NCI-H2196 treated with DMSO at 0.1 percent for 48 hours (cell line): ENCODE data around the gene TXK.
"Not testable (repeated sequence)": the region's sequence is repeated elsewhere in the genome, so short reads cannot be mapped to it uniquely, and the experiment has no call there.

Source experiments
- DNase-seq: peaks from one replicate; lab custom pipeline; 2025; ENCODE audit not compliant: unreplicated experiment; lab: John Stamatoyannopoulos, UW

Gene TXK

GRCh38 chr4:48134081-48134480 is at the start of gene TXK:
TXK (minus strand) TSS chr4:48134250; CDS start chr4:48134170, 80 bp downstream.
- DNase-seq = no peak

GRCh38 chr4:48180234-48180633 is 46.2 kb upstream of the TXK start:
- no peak for DNase-seq

DNA sequence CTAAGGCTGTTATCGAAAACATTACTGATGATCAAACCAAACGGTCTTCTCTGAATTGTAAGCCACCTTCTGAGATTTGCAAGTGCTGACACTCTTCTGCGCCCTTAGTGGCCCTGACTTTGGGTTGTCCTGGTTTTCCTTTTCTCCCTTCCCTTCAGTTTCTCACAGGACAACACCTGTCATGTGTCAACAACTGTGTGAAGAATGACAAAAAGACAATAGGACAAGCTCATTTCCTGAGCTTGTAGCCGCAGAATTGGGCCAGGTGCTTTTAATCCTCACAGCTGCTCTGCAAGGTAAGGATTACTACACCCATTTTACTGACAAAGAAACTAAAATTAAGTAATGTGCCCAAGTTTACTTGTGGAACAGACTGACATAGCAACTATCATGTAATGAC is 44.9 kb upstream of the TXK start:
- DNase-seq = no peak

- DNase-seq = no peak
Measured at GRCh38 chr4:48175806-48176205, 41.8 kb upstream of the TXK start.

GRCh38 chr4:48175328-48175727 is 41.3 kb upstream of the TXK start:
- no peak for DNase-seq

DNA sequence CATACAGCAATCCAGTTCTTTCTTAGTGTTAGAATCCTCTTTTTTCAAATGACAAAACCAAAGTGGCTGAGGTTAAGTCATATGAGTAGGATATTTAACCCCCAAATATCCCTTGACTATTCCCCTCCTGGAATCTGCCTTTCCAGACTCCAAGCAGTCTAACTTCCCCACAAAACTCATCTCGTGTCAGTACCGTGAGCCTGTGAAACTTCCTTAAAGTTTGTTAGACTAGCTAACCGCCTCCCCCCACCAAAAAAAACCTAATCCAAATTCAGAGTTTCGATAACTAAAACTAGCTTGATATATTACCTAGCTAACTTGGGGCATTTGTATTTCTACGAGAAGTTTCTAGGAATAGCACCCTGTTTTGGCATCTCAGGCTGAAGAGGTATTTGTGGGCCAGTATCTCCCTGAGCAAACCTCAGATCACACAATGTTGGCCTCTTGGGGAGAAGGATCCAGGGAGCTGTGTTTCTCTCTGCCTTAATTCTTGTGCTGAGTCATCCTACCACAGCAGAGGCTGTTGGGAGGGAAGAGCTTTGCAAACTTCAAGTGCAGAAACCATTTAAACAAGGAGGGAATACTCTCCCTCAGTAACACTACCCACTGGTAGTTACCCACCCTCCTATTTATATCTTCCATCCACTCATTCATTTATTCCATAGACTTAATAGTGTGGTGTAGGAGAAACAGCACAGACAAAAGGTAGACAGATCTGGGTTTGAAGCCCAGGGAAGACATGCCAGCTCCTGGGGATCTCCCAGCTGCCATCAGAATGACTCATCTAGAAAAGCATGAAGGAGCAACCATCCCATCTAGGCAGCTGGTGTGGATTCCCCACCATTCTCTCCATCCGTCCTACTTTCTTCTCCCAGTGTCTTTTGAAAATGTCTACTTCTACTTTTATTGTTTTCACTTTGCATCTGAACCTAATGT is 39.3 kb upstream of the TXK start:
- DNase-seq = no peak

GRCh38 chr4:48172651-48173050 is 38.6 kb upstream of the TXK start:
- DNase-seq = no peak

- no peak for DNase-seq
Measured at GRCh38 chr4:48169636-48170035, 35.6 kb upstream of the TXK start.

DNA sequence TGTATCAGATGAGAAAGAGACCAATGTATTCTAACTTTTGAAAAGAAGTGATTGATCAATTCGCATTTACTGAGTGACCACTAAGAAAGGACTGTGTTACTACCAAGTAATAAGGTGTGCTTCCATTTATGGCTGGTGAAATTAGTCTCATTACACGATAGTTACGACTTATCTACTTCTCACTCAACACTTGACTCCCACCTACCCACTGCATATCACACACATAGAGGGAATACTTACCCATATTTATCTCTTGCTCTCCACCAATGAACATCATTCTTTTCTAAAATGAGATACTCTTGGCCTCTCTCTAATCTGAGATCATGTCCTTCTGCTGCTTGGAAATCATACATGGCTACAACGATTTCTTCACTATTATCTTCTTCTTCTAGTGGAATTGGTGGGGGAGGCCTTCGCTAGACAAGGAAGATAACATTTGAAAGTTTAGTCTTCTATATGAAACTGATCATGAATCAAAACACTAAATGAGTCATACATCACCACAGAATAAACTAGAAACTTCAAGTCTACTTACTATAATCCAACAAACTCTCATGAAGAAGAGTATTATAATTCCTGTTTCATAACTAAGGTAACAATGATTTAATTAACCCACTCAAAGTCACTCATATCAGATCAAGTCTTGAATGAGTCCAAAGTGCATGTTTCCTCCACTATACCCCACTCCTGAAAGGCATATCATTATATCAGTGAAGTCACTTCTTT is 33.7 kb upstream of the TXK start:
- DNase-seq = no peak

GRCh38 chr4:48164561-48164960 is 30.5 kb upstream of the TXK start:
- not testable (repeated sequence) for DNase-seq

DNA sequence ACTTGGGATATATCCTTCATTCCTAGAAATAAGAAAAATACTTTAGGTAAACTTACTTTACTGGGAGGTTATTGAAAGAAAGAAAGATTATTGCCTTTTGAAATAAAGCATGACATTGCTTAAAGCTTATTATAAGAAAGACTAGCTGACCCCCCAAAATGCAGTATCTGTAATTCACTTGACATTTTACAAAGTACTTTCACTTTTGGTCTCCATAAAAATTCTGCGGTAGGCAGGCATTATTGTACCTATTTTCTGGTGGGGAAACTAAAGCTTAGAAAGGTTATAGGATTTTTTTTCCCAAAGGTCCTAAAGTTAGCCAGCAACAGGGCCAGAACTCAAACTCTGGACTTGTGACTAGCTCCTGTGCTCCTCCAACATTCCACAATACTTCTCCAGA is 29.7 kb upstream of the TXK start:
- no peak for DNase-seq

- DNase-seq = no peak
Measured at GRCh38 chr4:48162162-48162561, 28.1 kb upstream of the TXK start.

DNA sequence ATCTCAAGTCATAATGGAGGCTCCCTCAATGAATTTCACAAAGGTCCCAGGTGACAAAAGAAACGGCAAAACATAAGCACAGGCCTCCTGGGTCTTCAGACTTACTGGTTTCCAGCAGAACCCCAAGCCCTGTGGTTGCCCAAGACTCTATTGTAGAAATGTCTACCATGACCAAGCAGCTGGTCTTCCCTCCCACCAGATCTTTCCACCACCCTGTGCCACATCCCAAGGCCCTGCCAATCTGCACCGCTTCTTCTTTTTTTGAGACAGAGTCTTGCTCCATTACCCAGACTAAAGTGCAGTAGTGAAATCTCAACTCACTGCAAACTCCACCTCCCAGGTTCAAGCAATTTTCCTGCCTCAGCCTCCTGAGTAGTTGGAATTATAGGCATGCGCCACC is 23.2 kb upstream of the TXK start:
- DNase-seq = no peak

- no peak for DNase-seq
Measured at GRCh38 chr4:48156423-48156822, 22.4 kb upstream of the TXK start.

DNA sequence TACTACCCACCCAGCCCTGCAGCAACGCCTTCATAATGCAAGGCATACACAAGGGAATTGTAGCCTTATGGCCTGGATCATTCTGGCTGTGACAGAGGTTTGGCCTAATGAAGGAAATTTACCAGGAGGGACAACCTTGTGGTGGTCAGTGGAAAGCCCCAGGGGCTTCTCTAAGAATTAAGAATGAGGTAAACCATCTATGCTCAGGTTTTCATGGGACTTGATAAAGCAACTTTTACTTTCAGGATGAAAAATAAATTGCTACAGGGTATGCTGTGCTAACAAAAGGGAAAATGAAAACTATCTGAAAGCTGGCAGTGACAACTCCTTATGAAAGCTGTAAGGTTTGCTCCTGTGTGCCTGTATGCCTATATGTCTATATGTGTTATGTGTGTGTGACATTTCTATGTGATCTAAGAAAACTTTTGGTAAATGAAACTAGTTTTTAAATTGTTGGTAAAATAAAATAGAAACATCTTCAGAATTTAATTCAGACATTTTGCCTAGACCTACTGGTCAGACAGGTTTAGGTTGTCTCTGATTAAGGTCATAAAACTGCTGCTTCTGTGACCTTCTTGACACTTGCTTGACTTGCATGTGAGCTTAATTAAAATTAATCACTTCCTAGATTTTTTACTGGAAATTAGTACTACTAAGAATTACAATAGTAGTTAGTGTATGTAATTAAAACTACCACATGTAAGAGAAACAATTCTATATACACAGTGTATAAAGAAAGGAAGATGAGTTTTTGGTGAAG is 19.9 kb upstream of the TXK start:
- no peak for DNase-seq

GRCh38 chr4:48152259-48152658 is 18.2 kb upstream of the TXK start:
- DNase-seq = no peak

DNA sequence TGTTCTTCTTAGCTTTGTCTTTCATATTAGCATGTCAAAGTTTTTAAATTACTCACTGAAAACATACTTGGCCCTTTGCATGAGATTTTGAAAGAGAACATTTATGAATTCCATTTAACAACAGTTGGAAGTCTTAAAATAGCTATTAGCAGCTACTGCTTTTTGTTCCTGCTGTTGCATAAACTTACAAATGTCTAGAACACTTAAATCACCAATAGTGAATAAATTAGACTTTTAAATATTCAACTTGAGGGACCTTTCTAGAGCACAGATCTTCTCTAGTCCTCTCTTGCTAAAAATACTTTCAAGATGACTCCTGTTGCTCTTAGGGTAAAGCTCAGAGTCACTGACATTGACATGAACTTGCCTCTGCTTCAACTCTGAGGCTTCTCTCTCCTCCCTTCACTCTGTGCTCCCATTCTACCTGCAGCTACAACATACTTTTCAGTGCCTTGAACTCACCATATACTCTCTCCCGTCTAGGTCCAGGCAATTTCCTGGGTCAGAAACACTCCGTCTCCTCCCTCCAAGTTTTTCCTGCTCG is 15.8 kb upstream of the TXK start:
- DNase-seq = no peak

DNA sequence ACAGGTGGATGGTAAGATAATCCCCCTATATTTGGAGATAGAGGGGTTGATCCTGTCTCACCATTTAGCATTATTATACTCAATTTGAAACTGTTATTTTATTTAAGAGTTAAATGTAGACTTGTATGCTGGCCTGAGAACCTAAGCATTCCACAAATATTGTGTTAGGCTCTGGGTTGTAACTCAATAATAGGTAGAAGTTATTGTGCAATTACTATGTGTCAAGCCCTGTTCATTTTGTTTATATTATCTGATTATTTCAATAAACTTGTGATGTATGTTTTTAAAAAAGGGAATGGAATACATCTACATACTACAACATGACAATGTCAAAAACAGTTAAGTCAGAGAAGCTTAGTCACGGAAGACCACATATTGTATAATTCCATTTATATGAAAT is 13.6 kb upstream of the TXK start:
- DNase-seq = no peak

- DNase-seq = peak; percentile 9
Measured at GRCh38 chr4:48141048-48141447, 7.0 kb upstream of the TXK start.

- DNase-seq = no peak
Measured at GRCh38 chr4:48139691-48140090, 5.6 kb upstream of the TXK start.

DNA sequence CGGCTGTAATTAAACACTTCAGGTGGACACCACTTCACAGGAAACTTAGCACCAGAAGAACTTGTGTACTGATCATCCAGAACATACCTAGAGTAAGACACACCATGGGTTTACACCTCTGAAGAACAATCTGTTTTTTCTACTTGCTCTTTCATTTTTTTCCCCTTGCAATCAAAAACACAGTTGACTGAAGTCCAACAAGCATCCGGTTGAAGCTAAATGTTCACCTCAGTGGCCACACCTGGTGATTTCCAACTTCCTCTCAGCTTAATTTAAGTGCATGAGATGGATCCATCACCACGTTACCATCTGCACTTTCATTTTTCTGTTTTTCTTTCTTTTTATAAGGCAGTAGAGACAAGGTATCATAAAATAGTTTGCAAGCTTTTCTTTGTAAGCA is 4.9 kb upstream of the TXK start:
- DNase-seq = no peak
